ENCODE results near the gene RFX8.

The RFX8 gene

GRCh38 chr2:101374821-101375561 is 99.9 kb downstream of the RFX8 start:
- POLR2A ChIA-PET, result no interaction called here
- no peak overlapping the region for H3K4me3 ChIP-seq (ENCODE audit: low read depth, low read length)
- no peak for DNase-seq (ENCODE audit: low read depth, low spot score)
- CTCF ChIA-PET, result interaction anchor here (0.9 to 2.2 kb wide), 4 partner anchors 12 to 457 kb away, joined by 3 to 12 read pairs (median 3); partner anchors contain the start of gene CREG2
- no peak for TF ChIP-seq CTCF (IDR thresholded peaks at IDR 0.05; ENCODE audit: insufficient read depth, low read length, missing control alignments)

GRCh38 chr2:101372792-101373191 is 102.1 kb downstream of the RFX8 start:
- DNase-seq (ENCODE audit: low read depth, low spot score), result no peak
- TF ChIP-seq CTCF (IDR thresholded peaks at IDR 0.05; ENCODE audit: insufficient read depth, low read length, missing control alignments), result no peak
- POLR2A ChIA-PET, result no interaction called here
- CTCF ChIA-PET, result interaction anchor here (1.3 to 2.2 kb wide), 2 partner anchors 15 to 23 kb away, joined by 3 to 12 read pairs; partner anchors contain the start of gene CREG2
- H3K4me3 ChIP-seq (ENCODE audit: low read depth, low read length), result no peak overlapping the region

GRCh38 chr2:101371636-101372035 is 103.3 kb downstream of the RFX8 start:
- POLR2A ChIA-PET, result no interaction called here
- no peak for TF ChIP-seq CTCF (IDR thresholded peaks at IDR 0.05; ENCODE audit: insufficient read depth, low read length, missing control alignments)
- DNase-seq (ENCODE audit: low read depth, low spot score), result no peak
- CTCF ChIA-PET, result interaction anchor here (1.3 to 3.2 kb wide), 3 partner anchors 16 to 30 kb away, joined by 3 to 11 read pairs (median 5); partner anchors contain the start of gene CREG2
- no peak overlapping the region for H3K4me3 ChIP-seq (ENCODE audit: low read depth, low read length)

GRCh38 chr2:101369100-101369499 is 105.8 kb downstream of the RFX8 start:
- TF ChIP-seq CTCF (IDR thresholded peaks at IDR 0.05; ENCODE audit: insufficient read depth, low read length, missing control alignments), result no peak
- ChIA-PET CTCF (interaction anchor here (3.2 kb wide), 1 partner anchor 27 kb away, joined by 11 read pairs; no protein-coding TSS in a partner anchor), POLR2A (no interaction called here)
- H3K4me3 ChIP-seq (ENCODE audit: low read depth, low read length), result no peak overlapping the region
- DNase-seq (ENCODE audit: low read depth, low spot score), result no peak

- no peak for TF ChIP-seq CTCF (IDR thresholded peaks at IDR 0.05; ENCODE audit: insufficient read depth, low read length, missing control alignments)
- POLR2A ChIA-PET, result no interaction called here
- H3K4me3 ChIP-seq (ENCODE audit: low read depth, low read length), result no peak overlapping the region
- DNase-seq (ENCODE audit: low read depth, low spot score), result no peak
- CTCF ChIA-PET, result interaction anchor here (0.6 to 1.3 kb wide), 3 partner anchors 10 to 26 kb away, joined by 3 to 4 read pairs (median 3); no protein-coding TSS in a partner anchor
Measured at GRCh38 chr2:101368376-101368775, 106.5 kb downstream of the RFX8 start.

- H3K4me3 ChIP-seq (ENCODE audit: low read depth, low read length), result no peak overlapping the region
- no peak for TF ChIP-seq CTCF (IDR thresholded peaks at IDR 0.05; ENCODE audit: insufficient read depth, low read length, missing control alignments)
- CTCF ChIA-PET, result interaction anchor here (0.8 to 1.3 kb wide), 3 partner anchors 9 to 18 kb away, joined by 3 to 4 read pairs (median 3); no protein-coding TSS in a partner anchor
- POLR2A ChIA-PET, result no interaction called here
- DNase-seq (ENCODE audit: low read depth, low spot score), result no peak
Measured at GRCh38 chr2:101367508-101367907, 107.4 kb downstream of the RFX8 start.
